Right renal pelvis (tissue), 4 donors: ENCODE data around the gene WDR82. TPM values are rescaled to one million over a fixed set of nuclear protein-coding genes. Genes with fewer than 3 reads are reported as not detected.

Experiments
- DNase-seq, 4 donors: peaks; one replicate each; pipeline ENCODE4 v3.0.0-alpha.2; 2013; ENCODE audit warnings: low read depth in 4 of 4, low spot score in 3 of 4, missing footprints in 1 of 4
- polyA plus RNA-seq, 4 donors: library from polyadenylated mRNA; unstranded; fragments of 120-200 nt; gene quantifications; one replicate each; pipeline ENCODE4 v1.2.1, GENCODE V29; 2013; ENCODE audit not compliant: insufficient read length in 4 of 4

Gene WDR82
- polyA plus RNA-seq, 4 donors, result 92.9 to 110 (median 106) TPM

- no peak for DNase-seq
Measured at GRCh38 chr3:52262447-52262846, 16.0 kb downstream of the WDR82 start.

GRCh38 chr3:52259448-52259847 lies 19.0 kb downstream of the WDR82 start:
- DNase-seq, result no peak

- DNase-seq, result no peak
Measured at GRCh38 chr3:52259035-52259434, 19.4 kb downstream of the WDR82 start.

GRCh38 chr3:52257911-52258310 lies 20.5 kb downstream of the WDR82 start:
- DNase-seq, result no peak

GRCh38 chr3:52256622-52257021 lies 21.8 kb downstream of the WDR82 start:
- DNase-seq, result no peak

GRCh38 chr3:52256159-52256558 lies 22.3 kb downstream of the WDR82 start:
- DNase-seq, result no peak

- no peak for DNase-seq
Measured at GRCh38 chr3:52254608-52255007, 23.8 kb downstream of the WDR82 start.

GRCh38 chr3:52253314-52254304 lies 24.8 kb downstream of the WDR82 start:
- DNase-seq, result no peak

GRCh38 chr3:52250122-52250521 lies 28.3 kb downstream of the WDR82 start:
- DNase-seq, result no peak

- no peak for DNase-seq
Measured at GRCh38 chr3:52249683-52250082, 28.8 kb downstream of the WDR82 start.

GRCh38 chr3:52248816-52249547 lies 29.5 kb downstream of the WDR82 start:
- no peak for DNase-seq

GRCh38 chr3:52248165-52248541 lies 30.3 kb downstream of the WDR82 start:
- no peak for DNase-seq

- no peak for DNase-seq
Measured at GRCh38 chr3:52247409-52248164, 30.9 kb downstream of the WDR82 start.

- DNase-seq, result no peak
Measured at GRCh38 chr3:52246728-52247408, 31.6 kb downstream of the WDR82 start.

GRCh38 chr3:52246264-52246620 lies 32.2 kb downstream of the WDR82 start:
- no peak for DNase-seq

- no peak for DNase-seq
Measured at GRCh38 chr3:52245322-52246263, 32.9 kb downstream of the WDR82 start, which contains the start of gene PPM1M. Gene PPM1M, plus strand, starts transcription at chr3:52245759. Its CDS starts 66 bp downstream, at chr3:52245825.

- DNase-seq, result no peak
Measured at GRCh38 chr3:52243791-52244628, 34.4 kb downstream of the WDR82 start.

- no peak for DNase-seq
Measured at GRCh38 chr3:52242039-52242438, 36.4 kb downstream of the WDR82 start.
